OCI-LY7 (cell line): ENCODE measurements around the gene MLLT3.

Source experiments
- CTCF ChIP-seq: fragments of 200-600 bp; sonication (generic); conservative IDR thresholded peaks from 2 replicates; pipeline ENCODE4 v1.5.1; 2014; ENCODE audit warnings: mild to moderate bottlenecking, antibody characterized with exemption, low read length, moderate library complexity, mixed read lengths
- EZH2phosphoT487 ChIP-seq: fragments of 200-600 bp; sonication (generic); IDR thresholded peaks from 2 replicates; pipeline ENCODE4 v1.6.1; 2018; ENCODE audit warnings: low read depth, borderline replicate concordance, mild to moderate bottlenecking, mixed run types, antibody characterized with exemption, low read length, moderate library complexity, mixed read lengths

- no peak for TF ChIP-seq CTCF
- no peak for TF ChIP-seq EZH2phosphoT487
Observed at GRCh38 chr9:20352591-20352990, 269.7 kb downstream of the MLLT3 start.
